ENCODE results near the gene NUP85.
"Not testable (repeated sequence)": the region's sequence is repeated elsewhere in the genome, so short reads cannot be mapped to it uniquely, and the experiment has no call there.

Gene NUP85

DNA sequence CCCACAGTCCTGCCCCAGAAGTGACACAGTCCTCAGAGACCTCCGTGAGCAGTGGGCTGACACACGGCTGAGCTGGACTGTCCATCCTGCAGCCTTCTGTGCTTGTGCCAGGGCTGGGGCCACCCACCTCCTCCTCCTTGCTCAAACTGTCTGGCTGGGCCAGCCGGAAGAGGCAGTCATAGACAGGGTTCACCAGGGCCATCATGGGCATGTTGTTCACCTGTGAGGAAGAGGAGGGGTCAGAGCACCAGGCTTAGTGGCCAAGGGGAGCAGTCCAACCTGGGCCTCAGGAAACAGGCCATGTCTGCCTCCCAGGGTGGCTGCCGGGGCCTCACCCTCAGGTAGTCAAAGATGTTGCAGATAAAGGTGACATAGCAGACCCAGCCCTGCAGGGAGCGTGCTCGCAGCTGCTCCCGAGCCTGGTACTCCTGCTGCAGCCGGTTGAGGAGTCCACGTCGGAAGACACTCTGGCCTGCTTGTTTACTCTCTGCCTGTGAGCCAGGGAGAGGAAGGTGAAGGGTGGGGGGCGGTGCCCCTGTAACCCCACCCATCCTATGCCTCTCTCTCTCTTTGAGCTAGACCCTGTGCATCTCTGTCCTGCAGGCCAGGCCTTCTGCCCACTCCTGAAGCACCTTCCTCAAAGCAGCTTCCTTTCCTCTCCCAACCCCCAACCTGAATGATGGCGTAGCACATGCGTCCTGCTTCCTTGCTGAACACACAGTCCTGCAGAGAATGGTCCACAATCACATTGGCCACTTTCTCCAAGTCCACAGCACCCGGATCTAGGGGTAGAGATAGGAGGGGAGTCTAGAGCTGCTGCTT lies 62.1 kb downstream of the NUP85 start:
- DNase-seq (ENCODE audit: low read depth): no peak

DNA sequence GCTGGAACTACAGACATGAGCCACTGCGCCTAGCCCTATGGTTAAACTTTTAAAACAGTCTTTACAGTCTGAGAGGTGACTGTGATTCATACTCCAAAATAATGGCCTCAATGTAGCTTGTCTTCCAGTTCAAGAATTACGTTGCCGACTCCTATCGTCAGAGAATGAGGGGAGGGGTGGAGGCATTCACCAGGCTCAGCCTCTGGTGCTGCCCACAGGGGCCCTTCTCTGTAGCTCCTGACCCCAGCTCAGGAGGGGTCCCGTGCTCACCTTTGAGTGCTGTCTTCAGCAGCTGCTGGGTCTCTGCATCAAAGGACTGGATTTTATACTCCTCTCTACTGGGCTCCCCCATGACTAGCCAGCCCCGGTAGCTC lies 64.4 kb downstream of the NUP85 start:
- DNase-seq (ENCODE audit: low read depth): no peak

DNA sequence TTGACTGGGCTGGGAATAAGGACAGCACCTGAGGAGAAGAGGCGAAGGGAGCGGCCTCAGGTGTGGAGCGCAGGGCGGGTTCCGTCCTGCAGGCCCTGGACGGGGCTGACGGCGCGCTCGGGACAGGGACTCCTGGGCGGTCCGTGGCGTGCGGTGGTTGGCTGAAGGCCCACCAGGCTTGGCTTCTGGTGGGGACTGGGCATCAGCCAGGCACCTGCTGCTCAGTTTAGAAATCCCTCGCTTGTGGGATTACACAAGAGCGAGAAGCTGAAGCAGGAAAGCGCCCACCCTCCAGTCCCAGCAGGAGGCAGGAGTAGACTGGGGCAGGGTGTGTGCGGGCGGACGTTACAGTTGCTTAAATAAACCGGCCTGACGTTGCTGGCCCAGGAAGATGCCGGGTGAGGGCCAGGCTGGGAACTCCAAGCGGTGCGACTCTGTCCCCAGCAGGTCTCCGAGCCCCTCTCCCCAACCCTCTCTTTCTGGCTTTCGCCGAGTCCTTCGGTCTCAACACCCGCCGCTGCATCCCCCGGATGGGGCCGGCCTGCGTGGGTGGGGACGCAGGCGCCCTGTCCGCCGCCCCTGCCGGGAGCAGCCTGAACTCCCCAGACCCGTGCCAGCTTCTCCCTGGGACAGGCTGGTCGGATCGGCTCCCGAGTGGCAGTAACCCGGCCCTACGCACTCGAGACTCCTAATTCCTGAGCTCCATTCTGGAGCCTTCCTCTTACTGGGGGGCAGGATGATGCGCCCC lies 64.9 kb downstream of the NUP85 start:
- DNase-seq (ENCODE audit: low read depth): peak; percentile 45

DNA sequence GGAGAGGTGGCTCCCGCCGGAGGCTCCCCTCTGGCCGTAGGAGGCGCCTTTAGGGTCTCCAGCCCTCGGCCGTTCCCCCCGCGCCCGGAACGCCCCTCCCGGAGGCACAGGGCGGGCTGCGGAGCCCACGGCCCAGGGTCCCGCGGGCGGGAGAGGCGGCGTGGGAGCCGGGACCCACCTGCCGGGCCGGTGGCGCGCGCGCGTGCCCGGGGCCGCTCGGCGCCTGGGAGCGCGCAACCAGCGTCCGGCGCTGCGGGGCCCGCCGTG lies 65.4 kb downstream of the NUP85 start, which contains the start of gene MIF4GD:
MIF4GD (minus strand) TSS at position 266 of the 267 bp plus-strand sequence. CDS start 1,036 bp downstream, outside the sequence.
- DNase-seq (ENCODE audit: low read depth): no peak

DNA sequence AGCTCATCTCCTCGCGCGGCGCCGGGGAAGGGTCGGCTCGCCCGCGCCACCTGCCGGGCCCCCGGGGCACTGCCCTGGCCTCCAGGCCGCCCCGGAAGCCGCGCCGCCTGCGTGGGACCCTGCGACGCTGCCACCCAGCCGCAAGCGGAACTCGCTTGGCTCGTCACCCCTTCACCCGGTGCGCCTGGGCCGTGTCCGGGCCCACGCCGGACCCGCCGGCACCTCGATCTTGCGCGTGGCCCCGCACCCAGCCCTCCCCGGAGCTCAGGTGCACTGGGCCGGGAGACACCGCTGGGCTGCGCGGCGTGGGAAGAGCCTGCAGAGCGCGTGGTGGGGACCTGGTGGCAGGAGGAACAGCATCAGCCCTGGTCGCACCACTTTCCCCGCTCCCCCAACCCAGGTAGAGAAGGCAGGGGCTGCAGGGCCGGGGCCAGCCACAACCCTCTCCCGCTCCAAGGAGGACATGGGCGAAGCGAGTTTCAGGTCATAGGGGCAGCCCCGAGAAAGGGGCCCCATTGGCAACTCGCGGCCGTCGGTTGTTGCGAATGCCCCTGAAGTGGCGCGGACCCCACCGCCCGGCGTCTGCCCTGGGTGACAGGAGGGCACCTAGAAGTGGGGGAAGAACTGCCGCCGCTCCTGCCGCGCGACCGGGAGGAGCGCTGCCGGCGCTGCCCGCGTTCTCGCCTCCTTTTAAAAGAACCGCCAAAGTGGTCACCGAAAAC lies 65.9 kb downstream of the NUP85 start:
- DNase-seq (ENCODE audit: low read depth): peak; percentile 87

DNA sequence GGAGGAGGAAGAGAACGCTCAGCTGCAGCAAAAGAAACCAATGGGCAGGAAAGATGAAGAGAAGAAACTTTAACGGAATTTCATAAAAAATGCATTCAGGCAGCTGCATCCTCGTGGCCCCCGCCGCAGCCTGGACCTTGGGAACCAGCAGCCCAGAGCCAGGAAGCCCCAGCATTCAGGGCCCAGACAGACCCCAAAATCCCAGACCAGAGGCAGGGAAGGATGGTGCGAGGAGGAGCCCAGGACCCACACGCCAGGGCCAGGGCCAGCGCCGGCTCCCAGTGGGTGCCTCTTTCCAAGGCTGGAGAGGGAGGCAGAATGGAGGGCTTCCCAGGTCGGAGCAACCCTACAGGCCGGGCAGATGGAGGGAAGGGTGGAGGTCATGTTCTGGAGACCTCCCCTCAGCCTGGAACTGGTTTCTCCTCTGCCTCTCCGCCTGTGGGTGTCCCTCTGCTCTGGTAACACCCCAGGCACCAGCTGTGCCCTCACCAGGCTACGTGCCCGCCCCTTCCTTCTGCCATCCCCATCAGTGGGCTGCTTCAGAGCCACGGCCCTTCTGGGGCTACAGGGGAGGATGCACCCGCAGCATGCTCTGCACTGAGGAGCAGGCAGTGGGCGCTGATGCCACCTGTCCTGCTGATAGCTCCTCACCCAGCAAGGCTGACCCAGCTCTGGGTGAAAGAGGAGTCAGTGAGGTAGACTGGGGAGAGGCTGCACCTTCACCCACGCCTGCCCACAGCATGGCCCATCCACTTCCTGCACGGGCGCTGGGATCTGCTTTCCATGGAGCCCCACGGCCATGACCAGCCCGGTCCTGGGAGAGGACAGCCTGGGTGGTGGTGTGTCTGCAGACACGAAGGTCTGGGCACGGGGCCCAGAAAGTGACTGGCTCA lies 66.7 kb downstream of the NUP85 start:
- peak; percentile 4 for DNase-seq (ENCODE audit: low read depth)

DNA sequence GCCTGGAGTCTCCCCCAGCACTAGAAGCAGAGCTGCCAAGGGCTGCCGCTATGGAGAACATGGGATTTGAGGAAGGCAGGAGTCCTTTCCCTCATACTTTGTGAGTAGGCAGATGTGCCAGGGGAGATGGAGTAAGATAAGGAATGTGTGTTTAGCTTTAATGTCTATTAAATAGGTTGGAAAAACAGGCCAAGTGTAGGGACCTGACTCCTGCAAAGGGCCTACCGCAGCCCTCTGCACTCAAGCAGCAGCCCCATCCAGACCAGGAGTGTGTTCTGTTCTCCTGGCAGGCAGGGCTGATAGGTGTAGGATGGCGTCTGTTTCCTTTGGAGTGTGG lies 67.3 kb downstream of the NUP85 start:
- no peak for DNase-seq (ENCODE audit: low read depth)

DNA sequence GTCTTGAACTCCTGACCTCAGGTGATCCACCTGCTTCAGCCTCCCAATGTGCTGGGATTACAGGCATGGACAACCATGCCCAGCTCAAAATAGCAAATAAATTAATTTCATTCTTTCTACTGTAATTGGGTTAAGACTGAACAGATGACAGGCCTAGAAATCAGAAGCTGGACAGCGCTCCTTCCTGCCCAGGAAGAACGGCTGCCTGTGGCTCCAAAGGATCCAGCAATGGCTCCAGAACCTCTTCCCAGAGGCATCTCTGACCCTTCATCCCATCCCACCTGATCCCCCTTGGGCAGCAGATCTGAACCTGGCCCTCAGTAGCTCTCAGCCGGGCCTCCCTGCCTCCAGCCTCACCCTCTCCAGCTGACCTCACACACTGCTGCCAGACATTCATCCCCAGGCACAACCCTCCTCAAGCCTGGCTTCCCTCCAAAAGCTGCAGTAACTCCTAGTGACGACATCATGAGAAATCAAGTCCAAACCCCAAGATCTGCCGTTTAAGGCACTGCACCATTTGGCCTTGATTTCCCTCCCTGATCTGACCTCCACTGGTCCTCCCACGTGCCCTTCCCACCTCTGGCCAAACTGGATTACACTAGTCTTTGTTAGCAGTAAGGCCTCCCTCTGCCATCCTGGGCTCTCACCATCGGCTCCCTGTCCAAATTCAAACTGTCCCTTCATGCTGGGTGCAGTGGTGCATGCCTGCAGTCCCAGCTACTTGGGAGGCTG lies 68.7 kb downstream of the NUP85 start:
- no peak for DNase-seq (ENCODE audit: low read depth)

DNA sequence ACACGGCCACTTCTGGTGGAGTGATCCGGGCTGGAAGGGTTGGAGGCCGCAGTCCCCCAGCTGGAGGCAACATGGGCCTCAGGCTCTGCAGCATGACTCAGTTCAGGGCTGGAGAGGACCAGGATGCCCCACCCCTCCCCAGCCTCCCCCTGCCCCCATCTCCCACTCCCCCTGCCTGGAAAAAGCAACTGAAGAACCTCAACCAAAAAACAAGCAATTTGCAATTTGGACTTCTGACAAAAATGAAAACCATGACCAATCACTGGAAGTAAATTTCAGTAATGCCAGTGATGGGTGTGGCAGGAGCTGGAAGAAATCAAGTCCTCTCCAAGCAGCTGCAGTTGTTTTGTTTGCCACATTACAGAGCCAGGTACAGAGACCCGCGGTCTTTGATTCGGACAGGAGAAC lies 72.2 kb downstream of the NUP85 start:
- DNase-seq (ENCODE audit: low read depth): no peak

DNA sequence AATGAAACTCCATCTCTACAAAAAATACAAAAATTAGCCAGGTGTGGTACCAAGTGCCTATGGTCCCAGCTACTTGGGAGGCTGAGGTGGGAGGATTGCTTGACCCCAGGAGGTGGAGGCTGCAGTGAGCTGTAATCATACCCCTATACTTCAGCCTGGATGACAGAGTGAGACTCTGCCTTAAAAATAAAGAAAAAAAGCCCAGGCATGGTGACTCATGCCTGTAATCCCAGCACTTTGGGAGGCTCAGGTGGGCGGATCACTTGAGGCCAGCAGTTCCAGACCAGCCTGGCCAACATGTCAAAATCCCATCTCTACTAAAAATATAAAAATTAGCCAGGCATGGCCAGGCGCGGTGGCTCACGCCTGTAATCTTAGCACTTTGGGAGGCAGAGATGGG lies 74.7 kb downstream of the NUP85 start:
- not testable (repeated sequence) for DNase-seq (ENCODE audit: low read depth)

DNA sequence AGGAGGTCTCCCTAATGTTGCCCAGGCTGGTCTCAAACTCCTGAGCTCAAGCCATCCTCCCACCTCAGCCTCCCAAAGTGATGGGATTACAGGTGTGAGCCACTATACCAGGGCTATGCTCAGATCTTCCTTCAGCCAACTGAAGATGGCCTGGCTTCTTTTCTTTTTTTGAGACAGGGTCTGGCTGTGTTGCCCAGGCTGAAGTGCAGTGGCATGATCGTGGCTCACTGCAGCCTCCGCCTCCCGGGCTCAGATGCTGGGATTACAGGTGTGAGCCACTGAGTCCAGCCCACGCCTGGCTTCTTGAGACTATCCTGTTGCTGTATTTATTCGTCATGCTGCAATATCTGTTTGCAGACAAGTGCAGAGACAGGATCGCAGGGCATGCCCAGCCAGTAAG lies 79.6 kb downstream of the NUP85 start:
- no peak for DNase-seq (ENCODE audit: low read depth)
